Esophagus mucosa (tissue), 1 donor: ENCODE results near the gene CREBRF. TPM values are rescaled to one million over a fixed set of nuclear protein-coding genes. Genes with fewer than 3 reads are reported as not detected.
A peak's percentile ranks its signal among the peaks of the same experiment; 100 is the strongest.
"Not testable (repeated sequence)": the region's sequence is repeated elsewhere in the genome, so short reads cannot be mapped to it uniquely, and the experiment has no call there.

Experiments used
- ATAC-seq: fragments of 200-7000 bp; cut with Tn5 transposase; one replicate; pipeline ENCODE4 v1.9.1; 2020
- total RNA-seq: library from RNA; stranded (reverse); gene quantifications from one replicate; pipeline ENCODE4 v1.2.4, GENCODE V29; 2023
- donor health status: DM: yes; HTN: yes; CAD: no.

The CREBRF gene
- total RNA-seq, 1 donor from 2014 or later, result 6.5 TPM

DNA sequence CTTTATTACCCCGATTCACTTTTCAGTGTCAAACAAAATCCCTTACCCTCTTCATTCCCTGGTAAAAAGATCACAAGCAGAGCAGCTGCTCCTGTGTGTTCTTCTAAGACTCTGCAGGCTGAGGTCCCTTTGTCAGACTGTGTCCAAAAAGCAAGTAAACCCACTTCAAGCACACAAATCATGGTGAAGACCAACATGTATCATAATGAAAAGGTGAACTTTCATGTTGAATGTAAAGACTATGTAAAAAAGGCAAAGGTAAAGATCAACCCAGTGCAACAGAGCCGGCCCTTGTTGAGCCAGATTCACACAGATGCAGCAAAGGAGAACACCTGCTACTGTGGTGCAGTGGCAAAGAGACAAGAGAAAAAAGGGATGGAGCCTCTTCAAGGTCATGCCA, 34.5 kb downstream of the CREBRF start:
- ATAC-seq, result no peak

DNA sequence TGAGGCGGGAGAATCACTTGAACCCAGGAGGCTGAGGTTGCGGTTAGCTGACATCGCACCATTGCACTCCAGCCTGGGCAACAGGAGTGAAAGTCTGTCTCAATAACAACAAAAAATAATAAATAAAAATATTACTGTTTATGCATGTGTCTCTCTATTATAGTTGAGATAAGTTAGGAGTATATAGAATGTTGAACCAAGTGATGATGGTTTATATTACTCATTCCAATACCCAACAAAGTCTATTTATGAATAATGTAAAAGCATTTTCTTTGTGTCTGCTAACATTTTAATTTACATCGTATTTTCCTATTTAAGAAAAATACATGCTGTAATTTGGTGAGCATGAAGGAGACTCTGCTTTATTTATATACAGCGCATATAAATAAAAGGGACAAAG, 35.8 kb downstream of the CREBRF start:
- no peak for ATAC-seq

DNA sequence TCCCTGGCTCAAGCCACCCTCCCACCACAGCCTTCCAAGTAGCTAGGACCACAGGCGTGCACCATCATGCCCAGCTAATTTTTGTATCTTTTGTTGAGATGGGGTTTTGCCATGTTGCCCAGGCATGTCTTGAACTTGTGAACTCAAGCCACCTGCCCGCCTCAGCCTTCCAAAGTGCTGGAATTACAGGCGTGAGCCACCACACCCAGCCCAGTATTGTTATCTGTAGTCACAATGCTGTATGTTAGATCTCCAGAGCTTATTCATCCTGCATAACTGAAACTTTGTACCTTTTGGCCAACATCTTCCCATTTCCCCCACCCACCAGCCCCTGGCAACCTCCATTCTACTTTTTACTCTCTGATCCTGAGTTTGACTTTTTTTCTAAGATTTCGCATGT, 37.5 kb downstream of the CREBRF start:
- peak; percentile 31 for ATAC-seq

DNA sequence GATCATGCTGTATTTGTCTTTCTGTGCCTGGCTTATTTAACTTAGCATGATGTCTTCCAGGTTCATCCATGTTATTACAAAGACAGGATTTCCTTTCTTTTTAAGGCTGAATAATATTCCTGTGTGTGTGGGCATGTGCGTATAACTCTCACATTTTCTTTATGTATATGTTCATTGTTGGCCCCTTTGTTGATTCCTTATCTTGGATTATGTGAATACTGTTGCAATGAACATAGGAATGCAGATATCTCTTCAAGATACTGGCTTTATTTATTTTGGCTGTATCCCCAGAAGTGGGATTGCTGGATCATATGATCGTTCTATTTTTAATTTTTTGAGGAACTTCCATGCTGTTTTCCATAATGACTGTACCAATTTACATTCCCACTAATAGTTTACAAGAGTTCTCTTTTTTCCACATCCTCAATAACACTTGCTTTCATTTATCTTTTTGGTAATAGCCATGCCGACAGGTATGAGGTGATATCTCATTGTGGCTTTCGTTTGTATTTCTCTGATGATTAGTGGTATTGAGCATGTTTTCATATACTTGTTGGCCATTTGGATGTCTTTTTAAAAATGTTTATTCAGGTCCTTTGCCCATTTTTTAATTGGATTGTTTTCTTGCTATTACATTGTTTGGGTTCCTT, 38.0 kb downstream of the CREBRF start:
- ATAC-seq, result no peak

DNA sequence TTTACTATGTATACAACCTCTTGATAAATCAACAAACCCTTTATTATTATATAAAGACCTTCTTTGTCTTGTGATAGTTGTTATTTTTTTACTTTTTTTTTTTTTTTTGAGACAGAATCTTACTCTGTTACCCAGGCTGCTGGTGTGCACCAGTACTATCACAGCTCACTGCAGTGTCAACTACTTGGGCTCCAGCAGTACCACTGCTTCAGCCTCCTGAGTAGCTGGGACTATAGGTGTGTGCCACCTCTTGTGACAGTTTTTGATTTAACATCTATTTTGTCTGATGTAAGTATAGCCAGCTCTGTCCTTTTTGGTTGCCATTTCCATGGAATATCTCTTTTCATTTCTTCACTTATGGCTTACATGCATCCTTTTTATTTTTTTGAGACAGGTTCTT, 42.6 kb downstream of the CREBRF start:
- no peak for ATAC-seq

DNA sequence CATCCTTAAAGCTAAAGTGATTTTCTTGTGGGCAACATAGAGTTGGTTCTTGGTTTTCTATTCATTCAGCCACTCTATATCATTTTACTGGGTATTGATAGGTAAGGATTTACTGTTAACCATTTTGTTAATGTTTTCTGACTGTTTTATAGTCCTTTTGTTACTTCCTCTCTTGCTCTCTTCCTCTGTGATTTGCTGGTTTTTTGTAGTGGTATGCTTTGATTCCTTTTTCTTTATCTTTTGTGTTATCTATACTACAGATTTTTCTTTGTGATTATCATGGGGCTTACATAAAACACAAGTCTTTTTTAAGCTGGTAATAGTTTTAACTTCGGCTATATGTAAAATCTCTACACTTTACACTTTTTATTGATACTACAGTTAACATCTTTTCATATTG, 43.3 kb downstream of the CREBRF start:
- no peak for ATAC-seq

DNA sequence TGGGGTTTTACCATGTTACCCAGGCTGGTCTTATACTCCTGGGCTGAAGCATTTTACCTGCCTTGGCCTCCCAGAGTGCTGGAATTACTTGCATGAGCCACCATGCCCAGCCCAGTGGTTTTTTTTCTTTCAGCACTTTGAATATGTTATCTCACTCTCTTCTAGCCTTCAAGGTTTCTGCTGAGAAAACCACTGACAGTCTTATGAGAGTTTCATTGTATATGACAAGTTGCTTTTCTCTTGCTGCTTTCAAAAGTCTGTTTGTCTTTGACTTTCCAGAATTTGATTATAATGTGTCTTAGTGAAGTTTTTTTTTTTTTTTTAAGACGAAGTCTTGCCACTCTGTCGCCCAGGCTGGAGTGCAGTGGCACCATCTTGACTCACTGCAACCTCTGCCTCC, 45.1 kb downstream of the CREBRF start:
- ATAC-seq, result no peak

DNA sequence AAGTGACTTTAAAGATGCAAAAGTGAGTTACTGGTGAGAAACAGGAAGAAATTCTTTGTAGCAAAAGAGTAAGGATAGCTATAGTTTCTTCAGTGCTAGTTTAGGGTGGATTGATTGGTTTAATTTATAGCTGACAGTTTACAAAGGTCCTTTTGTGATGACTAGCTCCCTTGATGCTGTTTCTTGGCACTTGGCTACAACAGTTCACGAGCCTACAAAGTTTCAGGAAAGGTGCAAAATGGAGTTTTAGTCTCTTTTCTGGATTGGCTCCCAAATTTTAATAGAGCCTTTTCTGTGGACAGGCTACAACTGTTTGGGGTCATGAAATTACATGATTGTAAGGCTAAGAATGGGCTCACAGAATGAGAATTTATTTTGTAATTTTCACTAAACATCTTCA, 47.3 kb downstream of the CREBRF start:
- no peak for ATAC-seq

DNA sequence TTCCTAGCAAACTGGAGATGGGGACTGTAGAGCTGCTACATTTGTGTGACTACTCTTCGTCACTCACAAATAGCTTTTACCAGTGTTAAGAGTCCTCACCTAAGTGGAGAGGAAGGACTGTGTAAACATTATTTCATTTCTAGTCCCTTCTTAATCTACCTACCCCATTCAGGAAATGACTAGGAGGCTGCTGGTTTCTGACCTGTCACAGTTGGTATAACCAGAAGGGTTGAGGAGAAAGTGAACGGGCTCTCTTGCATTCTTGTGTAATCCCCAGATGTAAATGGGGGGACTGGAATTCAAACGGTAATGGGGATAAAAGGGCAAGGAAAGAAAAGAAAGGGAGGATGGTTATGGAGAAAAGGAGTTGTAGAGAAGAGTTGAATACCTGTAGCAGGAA, 52.8 kb downstream of the CREBRF start:
- ATAC-seq, result no peak

DNA sequence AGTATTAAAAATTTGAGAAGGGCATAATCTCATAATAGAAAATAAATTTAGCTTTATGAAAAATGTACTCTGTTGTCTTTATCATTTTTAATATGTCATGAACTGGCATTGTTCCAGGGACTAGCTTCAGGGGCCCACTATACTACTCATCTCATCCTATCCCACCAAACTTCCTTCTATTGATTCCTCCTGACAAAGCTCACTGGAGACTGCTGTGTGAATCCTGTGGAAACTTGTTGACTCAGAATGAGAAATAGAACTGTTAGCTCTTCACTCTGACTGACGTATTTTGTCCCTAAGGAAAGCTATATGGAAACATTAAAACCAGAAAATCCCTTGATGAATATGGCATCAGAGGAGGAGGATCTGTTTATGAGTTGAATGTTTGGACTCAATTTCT, 58.4 kb downstream of the CREBRF start:
- no peak for ATAC-seq

DNA sequence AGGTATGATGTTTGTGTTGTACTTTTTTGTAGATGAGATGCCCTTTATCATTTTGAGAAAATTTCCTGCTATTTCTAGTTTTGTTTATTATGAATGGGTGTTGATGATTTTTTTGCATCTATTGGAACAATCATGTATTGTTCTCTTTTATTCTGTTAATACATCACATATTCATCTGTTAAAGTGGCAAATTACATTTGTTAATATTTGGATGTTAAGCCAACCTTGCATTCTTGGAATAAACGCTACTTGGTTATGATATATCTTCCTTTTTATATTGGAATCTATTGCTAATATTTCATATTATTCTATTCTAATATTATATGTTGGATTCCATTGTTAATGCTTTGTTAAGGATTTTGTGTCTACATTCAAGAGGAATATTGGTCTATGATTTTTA, 63.6 kb downstream of the CREBRF start:
- ATAC-seq, result no peak

DNA sequence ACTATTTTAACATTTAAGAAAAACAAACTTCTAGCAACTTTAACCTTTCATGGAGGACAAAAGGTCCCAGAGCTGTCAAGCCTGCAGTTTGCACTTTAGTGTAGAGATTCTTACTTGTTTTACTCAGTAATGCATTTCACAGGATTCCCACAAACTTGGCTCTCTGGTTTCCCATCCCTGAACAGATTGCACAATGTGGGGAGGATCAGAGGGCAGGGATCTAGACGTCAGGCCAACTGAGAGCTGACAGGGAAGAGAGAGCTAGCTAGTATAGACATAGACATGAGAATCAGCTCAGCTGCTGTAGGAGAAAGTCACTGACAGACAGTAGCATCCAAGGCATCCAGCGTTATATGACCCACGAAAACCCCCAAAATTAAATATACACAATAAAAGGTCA, 67.3 kb downstream of the CREBRF start:
- no peak for ATAC-seq

DNA sequence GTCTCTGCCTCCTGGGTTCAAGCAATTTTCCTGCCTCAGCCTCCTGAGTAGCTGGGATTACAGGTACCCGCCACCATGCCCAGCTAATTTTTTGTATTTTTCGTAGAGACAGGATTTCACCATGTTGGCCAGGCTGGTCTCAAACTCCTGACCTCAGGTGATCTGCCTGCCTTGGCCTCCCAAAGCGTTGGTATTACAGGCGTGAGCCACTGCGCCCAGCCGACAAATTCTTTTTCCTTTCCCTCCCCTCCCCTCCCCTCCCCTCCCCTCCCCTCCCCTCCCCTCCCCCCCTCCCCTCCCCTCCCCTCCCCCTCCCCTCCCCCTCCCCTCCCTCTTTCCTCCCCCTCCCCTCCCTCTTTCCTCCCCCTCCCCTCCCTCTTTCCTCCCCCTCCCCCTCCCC, 76.0 kb downstream of the CREBRF start:
- ATAC-seq, result not testable (repeated sequence)

DNA sequence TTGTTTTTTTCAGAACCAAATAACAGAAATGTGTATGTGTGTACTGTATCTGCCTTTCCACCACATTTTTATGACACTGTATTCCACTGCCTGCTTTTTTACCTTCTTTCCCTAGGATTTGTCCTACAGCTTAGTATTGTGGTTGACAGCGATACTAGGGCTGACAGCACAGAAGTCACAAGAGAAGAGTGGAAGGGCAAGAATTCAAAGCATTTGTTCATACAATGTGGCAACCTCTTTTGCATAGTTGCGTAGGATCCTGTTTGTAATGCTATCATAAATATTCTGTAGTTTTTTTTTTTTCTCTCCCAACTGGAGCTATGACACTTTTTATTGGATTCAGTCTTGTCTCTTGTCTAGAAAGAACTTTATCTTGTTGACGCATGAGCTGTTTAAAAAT, 82.6 kb downstream of the CREBRF start:
- no peak for ATAC-seq

DNA sequence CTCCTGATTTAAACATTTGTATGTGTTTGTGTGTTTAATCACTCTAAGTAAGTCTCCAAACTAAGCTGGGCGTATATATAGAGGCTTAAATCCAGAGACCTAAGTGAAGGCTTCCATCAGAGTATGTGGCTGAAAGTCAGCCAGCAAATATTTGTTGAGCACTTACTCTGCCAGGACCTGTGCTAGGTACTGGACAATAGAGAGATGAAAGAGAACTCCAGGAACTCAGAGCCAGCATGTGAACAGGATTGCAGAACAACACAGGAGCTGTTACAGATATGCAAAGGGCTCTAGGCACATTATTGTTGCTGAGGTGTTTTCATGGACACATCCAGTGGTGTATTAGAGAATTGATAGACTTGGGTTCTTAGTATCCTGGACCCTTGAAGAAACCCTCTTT, 83.5 kb downstream of the CREBRF start:
- no peak for ATAC-seq

DNA sequence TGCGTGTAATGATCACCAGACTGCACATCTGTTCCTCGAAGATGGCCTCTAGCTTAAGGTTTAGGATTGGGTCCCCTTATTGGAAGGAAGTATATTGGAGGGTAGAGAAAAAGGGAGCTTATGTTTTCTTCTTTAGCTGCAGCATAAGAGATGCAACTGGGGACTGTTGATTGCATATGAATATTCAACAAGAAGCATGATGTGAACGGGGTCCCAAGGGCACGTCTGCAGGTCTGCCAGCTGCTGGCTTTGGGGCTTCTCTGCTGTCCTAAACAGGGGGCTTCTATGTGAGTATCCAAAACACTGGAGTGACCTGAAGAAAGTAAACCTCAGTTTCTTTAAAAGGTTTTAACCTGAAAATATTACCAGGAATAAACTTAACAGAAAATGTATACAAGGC, 84.6 kb downstream of the CREBRF start:
- no peak for ATAC-seq

DNA sequence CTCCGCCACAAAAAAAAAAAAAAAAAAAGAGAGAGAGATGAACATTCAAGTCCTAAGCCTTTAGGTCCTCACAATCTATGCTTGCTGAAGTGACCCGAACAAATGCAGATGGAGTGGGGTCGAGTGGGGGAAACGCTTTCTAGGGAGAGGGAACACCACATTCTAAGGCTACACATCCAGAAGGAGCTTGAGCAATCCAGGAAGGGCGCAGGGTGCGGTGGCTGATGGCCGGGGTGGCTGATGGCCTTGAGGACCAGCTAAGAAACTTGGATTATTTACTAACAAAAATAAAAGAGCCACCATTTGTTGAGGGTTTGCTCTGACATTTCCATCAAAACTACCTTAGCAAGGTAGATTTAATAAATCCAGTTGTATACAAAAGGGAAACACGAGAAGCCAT, 87.4 kb downstream of the CREBRF start:
- no peak for ATAC-seq

DNA sequence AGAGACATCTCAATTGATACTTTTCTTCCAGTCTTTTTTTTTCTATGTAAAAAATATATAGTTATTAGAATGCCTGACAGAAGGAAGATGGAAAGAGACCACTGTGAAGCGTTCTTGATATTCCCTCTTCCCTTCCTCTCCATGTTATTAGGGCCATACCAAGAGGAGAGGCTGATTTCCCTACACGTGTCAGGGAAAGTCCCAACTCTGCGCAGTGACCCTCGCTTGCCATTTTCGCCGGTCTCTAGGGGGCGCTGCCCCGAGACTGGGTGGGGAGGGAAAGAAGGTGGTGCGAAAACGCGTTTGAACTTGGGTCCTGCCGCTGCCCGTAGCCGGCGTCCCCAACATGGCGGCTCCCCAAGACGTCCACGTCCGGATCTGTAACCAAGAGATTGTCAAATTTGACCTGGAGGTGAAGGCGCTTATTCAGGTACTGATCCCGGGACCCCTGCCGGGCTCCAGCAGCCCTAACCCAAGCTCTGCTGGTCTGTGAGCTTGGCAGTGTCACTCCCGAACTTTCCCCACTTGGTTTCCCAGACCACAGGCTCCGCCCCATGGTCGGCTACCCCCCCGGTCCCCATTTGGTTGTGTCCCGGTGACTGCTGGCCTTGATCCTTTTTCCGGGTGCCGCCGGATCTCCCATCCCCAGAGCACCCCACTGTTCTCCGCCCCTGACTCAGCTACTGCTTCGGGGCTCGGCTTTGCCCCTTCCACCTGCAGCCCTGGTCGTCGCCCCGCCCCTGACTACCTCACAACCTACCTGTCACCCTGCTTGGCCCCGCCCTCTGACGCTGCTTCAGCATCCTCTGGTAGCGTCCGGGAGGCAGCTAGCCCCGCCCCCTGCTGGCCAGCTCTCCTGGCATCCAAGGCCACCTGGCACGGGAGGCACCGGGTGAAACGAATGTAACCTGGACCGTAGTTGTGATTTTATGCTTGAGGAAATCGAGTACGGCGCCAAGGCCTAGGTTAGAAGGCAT, 88.3 kb downstream of the CREBRF start, which contains the start of gene BNIP1:
BNIP1 (plus strand) TSS at position 332 of the 977 bp plus-strand sequence; CDS start at position 347, 15 bp downstream.
- peak; percentile 100 for ATAC-seq

DNA sequence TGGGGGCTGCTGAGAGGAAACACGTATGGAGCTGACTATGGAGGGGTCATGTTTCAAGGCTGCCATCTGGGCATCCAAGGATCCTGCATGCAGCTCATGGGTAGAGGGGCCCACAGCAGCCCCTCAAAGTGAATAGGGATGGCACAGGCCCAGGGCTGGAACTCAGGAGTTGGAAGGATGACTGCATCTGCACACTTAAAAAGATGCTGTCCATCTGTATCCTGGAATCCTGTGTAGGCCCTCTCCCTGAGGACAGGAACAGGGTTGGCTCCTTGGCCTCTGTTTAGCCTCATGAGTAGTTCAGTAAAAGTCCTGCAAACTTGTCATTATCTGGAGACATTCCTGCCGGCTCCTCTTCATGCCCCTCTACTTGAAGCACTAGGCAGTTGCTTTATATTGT, 92.2 kb downstream of the CREBRF start:
- ATAC-seq, result no peak

DNA sequence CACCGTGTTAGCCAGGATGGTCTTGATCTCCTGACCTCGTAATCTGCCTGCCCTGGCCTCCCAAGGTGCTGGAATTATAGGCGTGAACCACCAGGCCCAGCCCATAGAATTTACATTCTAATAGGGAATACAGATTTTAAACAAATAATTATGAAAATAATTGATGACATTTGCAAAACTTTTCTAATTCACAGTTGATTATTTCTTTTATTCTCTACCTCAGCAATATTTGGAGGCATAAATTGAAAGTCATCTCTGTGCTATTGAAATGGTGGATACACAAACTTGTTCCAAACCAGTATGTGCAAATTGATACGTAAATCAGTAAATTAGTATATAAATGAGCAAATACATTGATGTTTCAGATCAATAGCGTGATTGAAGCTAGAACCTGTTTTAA, 96.4 kb downstream of the CREBRF start:
- ATAC-seq, result no peak

DNA sequence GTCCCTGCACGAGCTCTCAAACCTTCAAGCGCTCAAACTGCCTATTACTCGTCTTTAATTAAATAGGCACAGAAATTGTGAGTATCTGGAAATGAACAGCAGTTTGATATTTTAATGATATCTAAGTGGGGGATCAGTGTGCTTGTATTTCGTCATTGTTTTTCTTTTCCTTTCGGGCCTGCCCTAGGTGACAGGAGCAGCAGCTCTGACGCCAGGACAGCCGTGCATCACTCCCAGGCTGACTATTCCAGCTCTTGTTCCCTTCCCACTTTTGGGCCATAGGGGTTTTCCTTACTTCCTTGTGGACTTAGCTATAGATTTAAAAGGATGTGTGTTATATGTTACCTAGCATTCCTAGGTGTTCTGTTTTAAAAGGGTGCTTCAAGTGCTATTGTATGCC, 97.7 kb downstream of the CREBRF start:
- no peak for ATAC-seq

DNA sequence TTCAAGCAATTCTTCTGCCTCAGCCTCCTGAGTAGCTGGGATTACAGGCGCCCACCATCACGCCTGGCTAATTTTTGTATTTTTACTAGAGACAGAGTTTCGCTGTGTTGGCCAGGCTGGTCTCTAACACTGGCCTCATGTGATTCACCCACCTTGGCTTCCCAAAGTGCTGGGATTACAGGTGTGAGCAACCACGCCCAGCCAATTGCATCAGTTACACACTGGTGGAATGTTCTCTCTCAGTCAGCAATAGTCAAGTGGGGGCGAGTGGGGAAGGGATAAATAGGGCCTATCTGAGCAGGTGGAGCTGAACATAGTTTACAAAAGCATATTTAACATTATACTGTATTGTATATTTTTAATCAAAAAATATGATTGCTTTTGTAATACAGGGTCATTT, 98.5 kb downstream of the CREBRF start:
- peak; percentile 87 for ATAC-seq

DNA sequence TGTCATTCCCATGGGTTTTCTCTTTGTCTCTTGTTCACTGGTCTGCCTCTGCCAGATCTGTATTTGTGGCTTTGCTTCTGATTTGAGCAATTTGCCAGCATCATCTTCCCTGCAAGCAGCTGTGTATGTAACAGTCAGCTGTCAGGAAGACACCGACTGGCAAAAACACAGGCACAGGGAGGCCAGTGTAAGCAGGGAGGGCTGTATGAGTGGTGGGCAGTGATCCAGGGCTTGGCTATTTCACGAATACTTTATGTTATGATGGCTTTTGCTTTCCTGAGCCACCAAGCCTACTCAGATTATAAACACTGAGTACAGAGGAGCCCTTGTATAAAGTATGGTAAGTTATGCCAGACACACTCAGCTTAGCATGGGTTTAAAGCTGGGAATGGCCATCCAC, 99.8 kb downstream of the CREBRF start:
- ATAC-seq, result no peak

DNA sequence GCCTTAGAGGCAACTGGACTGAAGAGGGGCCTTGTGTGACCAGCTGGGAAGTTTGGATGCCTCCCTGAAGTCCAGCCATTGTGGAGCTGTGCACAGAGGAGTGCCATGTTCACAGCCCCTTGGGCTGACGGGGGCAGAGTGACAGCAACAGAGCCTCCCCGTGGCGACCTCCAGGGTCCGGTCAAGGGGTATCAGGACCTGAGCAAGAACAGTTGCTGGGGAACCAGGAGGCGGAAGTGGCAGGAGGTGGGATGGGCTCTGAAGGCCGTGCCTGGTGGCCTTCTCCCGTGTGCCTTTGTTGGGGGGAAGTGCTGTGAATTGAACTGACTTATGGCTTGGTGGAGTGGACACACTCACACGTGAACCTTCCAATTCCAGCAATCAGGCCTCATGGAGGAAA, 102.2 kb downstream of the CREBRF start:
- ATAC-seq, result no peak
